Effector memory CD8-positive, alpha-beta T cell (primary cell): ENCODE measurements around the gene MTMR12.
"Not testable (repeated sequence)": the region's sequence is repeated elsewhere in the genome, so short reads cannot be mapped to it uniquely, and the experiment has no call there.

Experiments used
- ATAC-seq: fragments of 150-1000 bp; cut with Tn5 transposase; replicated peaks from 2 replicates; pipeline ENCODE4 v1.10.0; 2021; ENCODE audit warnings: mild to moderate bottlenecking, moderate library complexity
- DNase-seq, 3 experiments: peaks; one replicate each; pipeline ENCODE4 v3.0.0; 2021
- H3K27ac Mint-ChIP-seq, 2 donors: one replicate each; pipeline ENCODE4 v1.8.0; 2022; ENCODE audit warnings: mild to moderate bottlenecking in 2 of 2, mixed read lengths in 2 of 2, moderate library complexity in 2 of 2
- H3K27me3 Mint-ChIP-seq, 2 donors: one replicate each; pipeline ENCODE4 v1.8.0; 2022; ENCODE audit warnings: mixed read lengths in 2 of 2
- H3K36me3 Mint-ChIP-seq: one replicate; pipeline ENCODE4 v1.8.0; 2022; ENCODE audit warnings: mild to moderate bottlenecking, moderate library complexity, mixed read lengths; ENCODE audit not compliant: insufficient read depth
- H3K4me1 Mint-ChIP-seq, 2 donors: one replicate each; pipeline ENCODE4 v1.8.0; 2022; ENCODE audit warnings: low read depth in 2 of 2, mixed read lengths in 2 of 2
- H3K4me3 Mint-ChIP-seq, 2 donors: one replicate each; pipeline ENCODE4 v1.8.0; 2022; ENCODE audit warnings: mild to moderate bottlenecking in 2 of 2, mixed read lengths in 2 of 2, moderate library complexity in 2 of 2
- H3K9me3 Mint-ChIP-seq, 2 donors: one replicate each; pipeline ENCODE4 v1.8.0; 2022; ENCODE audit warnings: mixed read lengths in 2 of 2

The MTMR12 gene

DNA sequence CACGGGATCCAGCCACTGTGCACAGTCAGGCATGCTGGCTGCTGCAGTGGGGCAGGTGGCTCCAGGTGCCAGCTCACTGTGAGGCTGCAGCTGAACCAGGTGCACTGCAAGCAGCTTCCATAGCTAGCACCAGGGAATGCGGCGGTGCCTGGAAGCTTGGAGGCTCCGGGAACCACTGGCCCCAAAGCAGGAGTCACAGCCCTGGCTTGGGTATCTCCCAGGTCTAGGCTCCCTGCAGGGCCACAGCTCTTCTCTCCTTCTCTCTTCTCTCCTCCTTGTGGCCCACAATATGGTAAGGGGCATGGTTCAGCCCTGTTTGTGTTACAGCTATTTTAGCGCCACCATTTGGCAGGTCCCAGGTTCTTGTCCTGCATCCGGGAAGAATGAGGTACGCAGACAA, 6.7 kb upstream of the MTMR12 start:
- no peak for DNase-seq
- Mint-ChIP-seq H3K27ac (no peak overlapping the region), H3K36me3 (peaks cover 4% of the 10 kb centered on the region)

DNA sequence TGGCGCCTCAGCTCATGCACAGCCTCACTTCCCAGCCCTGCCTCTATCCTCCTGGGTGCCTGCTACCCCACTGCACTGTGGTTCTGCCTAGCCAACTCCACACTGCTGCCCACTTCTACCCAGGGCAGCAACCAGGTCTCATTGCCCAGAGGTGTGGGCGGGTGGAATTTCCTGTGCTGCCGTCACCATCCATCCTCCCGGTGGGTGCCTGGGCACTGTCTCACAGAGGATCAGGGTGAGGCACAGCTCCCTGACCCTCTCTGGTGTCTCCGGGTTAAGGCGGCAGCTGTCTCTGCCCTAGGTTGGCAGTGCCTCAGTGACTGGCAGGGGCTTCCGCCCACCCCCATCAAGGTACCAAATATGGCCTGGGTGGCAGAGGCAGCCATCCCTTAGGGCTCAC, 4.3 kb upstream of the MTMR12 start:
- peaks cover 3 to 7% of the 10 kb centered on the region in 2 donors for H3K9me3 Mint-ChIP-seq
- no peak for DNase-seq
- H3K4me1 Mint-ChIP-seq, result peaks cover 1 to 3% of the 10 kb centered on the region in 2 donors
- peaks cover 18% of the 10 kb centered on the region for H3K36me3 Mint-ChIP-seq
- H3K4me3 Mint-ChIP-seq, result no peak overlapping the region
- ATAC-seq, result no peak
- H3K27me3 Mint-ChIP-seq, result no peaks in the 10 kb centered on the region
- no peak overlapping the region for H3K27ac Mint-ChIP-seq

More for the DNA sequence above, 6.7 kb upstream of the MTMR12 start:
- Mint-ChIP-seq H3K9me3 (peaks cover 3 to 7% of the 10 kb centered on the region in 2 donors), H3K27me3 (no peaks in the 10 kb centered on the region), H3K4me3 (no peak overlapping the region), H3K4me1 (no peaks in the 10 kb centered on the region)
- ATAC-seq, result no peak

DNA sequence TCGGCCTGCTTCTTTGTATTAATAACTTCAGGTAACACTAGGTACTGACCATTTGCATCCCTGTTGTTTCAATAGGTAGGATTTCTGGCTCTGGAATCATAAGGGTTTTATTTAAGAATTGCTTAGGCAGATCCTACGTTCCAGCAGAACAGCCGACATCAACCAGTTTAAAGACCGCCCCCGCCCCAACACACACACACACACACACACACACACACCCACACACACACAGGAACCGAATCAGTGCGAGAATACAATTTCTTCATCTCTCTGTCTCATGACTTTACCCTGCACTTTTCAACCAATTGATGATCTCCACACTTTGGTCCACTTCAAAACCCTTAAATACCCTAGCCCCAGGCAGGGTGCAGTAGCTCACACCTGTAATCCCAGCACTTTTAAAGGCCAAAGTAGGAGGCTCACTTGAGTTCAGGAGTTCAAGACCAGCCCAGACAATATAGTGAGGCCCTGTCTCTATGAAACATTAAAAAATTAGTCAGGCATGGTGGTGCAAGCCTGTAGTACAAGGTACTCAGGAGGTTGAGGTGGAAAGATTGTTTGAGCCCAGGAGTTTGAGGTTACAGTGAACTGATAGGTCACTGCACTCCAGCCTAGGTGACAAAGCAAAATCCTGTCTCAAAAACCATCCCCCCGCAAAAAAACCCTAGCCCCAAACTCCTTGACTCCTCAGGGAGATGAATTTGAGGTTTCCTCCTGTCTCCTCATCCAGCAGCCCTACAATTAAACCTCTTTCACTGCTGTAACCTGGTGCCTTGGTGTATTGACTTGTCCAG, 2.7 kb upstream of the MTMR12 start:
- Mint-ChIP-seq H3K27ac (no peak overlapping the region), H3K27me3 (no peaks in the 10 kb centered on the region), H3K9me3 (no peaks in the 10 kb centered on the region), H3K4me3 (no peak overlapping the region), H3K36me3 (peaks cover 18% of the 10 kb centered on the region), H3K4me1 (peaks cover 13 to 14% of the 10 kb centered on the region in 2 donors)
- DNase-seq, result no peak
- no peak for ATAC-seq

DNA sequence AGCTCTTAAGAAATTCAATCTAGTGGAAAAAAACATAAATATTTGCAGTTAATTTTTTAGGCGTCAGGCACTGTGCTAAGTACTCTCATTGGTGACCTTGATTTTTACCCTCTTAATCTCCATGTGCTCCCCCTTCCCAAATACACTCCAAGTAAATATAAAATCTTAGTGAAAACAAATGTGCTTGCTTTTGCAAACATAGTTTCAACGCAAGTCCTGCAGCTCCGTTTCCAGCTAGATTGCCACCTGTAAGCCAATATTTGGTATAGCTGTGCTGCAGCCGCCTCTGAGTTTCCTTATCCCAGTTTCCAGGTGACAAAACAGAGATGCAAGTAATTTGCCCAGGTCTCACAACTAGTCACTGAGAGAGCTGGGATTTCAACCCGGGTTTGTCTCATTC, 1.9 kb upstream of the MTMR12 start:
- ATAC-seq (no peak), DNase-seq (no peak)
- Mint-ChIP-seq H3K36me3 (peaks cover 18% of the 10 kb centered on the region), H3K27ac (no peak overlapping the region), H3K9me3 (no peaks in the 10 kb centered on the region), H3K4me1 (peaks cover 18 to 21% of the 10 kb centered on the region in 2 donors), H3K27me3 (no peaks in the 10 kb centered on the region), H3K4me3 (peak overlapping the region; percentile 27 to 75)

DNA sequence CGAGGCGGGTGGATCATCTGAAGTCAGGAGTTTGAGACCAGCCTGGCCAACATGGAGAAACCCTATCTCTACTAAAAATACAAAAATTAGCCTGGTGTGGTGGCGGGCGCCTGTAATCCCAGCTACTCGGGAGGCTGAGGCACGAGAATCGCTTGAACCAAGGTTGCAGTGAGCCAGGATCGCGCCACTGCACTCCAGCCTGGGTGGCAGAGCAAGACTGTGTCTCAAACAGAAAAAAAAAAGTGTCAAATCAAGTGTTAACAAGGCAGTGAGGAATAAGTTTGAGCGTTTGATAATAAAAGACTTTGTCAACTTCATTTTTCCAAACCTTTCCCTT, 1.4 kb upstream of the MTMR12 start:
- Mint-ChIP-seq H3K36me3 (peaks cover 18% of the 10 kb centered on the region), H3K4me3 (peak overlapping the region; percentile 27 to 75), H3K4me1 (peaks cover 22 to 27% of the 10 kb centered on the region in 2 donors)
- ATAC-seq, DNase-seq, H3K27ac Mint-ChIP-seq, H3K27me3 Mint-ChIP-seq, H3K9me3 Mint-ChIP-seq: not testable (repeated sequence)

DNA sequence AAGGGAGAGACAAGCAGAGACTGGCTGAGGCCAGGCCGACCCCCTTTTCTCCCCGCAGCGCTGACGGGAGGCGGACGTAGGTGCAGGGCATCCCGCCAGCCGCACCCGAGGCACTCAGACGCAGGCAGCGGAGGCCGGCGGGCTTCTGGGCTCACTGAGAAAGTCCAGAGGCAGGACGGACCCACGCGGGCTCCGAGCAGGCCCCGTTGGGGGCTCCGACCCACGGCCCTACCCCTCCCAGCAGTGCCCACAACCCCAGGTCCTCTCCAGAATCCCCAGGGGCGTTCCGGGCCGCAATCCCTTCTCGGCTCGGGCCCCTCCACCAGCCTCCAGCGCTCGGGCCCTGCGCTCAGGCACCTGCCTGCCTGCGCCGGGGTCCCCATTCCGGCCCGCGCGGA, 543 bp downstream of the MTMR12 start:
- DNase-seq, result peak in 2 of 3 experiments; percentile 27 to 31
- peak; percentile 4 for ATAC-seq
- Mint-ChIP-seq H3K4me3 (peak overlapping the region; percentile 75 to 89), H3K9me3 (no peaks in the 10 kb centered on the region), H3K4me1 (peaks cover 32 to 40% of the 10 kb centered on the region in 2 donors), H3K27ac (peak overlapping the region; percentile 75 to 92), H3K36me3 (peaks cover 25% of the 10 kb centered on the region), H3K27me3 (no peaks in the 10 kb centered on the region)

DNA sequence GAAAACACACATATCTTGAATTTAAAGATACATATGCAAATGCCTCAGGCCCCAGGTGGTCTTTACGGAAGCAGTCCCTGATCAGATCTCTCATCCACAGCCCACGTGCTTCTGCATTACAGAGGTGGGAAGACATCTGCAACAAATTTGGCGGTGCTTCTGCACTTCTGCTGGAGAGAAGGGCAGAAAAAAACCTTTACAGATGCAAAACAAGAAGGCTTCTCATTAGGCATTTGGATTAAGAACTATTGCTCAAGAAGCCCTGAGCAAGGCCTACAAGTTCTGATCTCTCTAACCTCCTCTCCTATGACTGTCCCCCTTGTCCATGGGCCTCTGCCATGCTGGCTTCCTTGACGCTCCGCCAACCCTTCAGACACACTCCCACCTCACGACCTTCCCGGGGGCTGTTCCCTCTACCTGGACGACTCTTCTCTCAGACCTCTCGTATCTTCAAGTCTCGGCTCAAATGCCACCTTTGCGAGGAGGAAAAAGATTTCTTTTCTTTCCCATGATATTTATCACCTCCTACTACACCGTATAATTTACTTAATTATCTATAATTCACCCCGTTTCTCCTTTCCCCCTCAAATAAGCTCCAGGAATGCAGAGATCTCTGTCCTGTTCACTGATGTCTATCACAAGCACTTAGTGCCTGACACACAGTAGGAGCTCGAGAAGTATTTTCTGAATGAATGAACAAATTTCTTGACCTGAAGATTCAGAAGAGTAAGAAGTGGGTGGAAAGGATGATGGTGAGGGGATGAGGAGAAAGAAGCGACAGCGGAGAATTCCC, 1.1 kb downstream of the MTMR12 start:
- ATAC-seq (no peak), DNase-seq (no peak)
- Mint-ChIP-seq H3K4me1 (peaks cover 32 to 44% of the 10 kb centered on the region in 2 donors), H3K36me3 (peaks cover 25% of the 10 kb centered on the region), H3K27ac (peak overlapping the region; percentile 75 to 92), H3K4me3 (peak overlapping the region; percentile 75 to 89), H3K9me3 (no peaks in the 10 kb centered on the region), H3K27me3 (no peaks in the 10 kb centered on the region)

DNA sequence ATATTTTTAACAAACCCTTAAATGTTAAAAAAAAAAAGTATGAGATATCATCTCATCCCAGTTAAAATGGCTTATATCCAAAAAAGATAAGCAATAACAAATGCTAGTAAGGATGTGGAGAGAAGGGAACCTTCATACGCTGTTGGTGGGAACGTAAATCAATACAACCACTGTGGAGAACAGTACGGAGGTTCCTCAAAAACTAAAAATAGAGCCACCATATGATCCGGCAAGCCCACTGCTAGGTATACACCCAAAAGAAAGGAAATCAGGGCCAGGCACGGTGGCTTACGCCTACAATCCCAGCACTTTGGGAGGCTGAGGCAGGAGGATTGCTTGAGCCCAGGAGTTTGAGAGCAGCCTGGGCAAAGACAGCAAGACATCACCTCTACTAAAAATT, 3.0 kb downstream of the MTMR12 start:
- ATAC-seq, result no peak
- Mint-ChIP-seq H3K27ac (no peak overlapping the region), H3K4me1 (peaks cover 38 to 55% of the 10 kb centered on the region in 2 donors), H3K9me3 (no peaks in the 10 kb centered on the region), H3K4me3 (peak overlapping the region in 1 of 2 donors; percentile 47), H3K36me3 (peaks cover 29% of the 10 kb centered on the region), H3K27me3 (no peaks in the 10 kb centered on the region)
- no peak for DNase-seq

DNA sequence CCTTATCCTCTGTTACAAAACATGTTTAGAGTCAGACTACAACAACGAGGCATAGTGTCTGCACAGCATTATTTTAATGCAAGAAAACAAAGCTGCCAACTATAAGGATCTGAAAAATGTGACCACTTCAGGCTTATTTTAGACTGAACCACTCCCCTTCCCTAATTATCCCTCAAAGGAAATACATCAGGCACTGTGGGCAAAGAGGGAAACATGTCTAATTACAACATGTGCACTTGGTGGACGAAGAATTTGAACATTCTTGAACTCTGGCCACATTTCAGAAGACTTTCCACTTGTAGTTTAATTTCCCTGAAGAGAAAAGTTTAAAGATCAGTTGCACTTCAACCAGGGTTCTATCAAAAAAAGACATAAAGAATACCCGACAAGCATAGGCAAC, 3.8 kb downstream of the MTMR12 start:
- H3K4me3 Mint-ChIP-seq, result no peak overlapping the region
- H3K27ac Mint-ChIP-seq, result no peak overlapping the region

DNA sequence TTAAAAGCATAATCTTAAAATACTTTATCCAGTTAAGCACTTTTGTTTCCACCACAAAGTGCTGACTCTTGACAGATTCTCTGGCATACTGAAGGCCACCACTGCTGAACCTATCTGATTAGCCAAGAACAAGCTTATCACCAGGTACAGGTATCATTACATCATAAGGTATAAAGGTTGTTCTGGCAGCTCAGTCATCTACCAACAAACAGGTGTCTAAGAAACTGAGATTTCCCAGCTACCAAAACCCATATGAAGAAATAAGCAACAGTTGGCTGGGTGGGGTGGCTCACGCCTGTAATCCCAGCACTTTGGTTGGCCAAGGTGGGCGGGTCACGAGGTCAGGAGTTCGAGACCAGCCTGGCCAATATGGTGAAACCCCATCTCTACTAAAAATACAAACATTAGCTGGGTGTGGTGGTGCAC, 5.0 kb downstream of the MTMR12 start:
- no peak overlapping the region for H3K27ac Mint-ChIP-seq
- H3K9me3 Mint-ChIP-seq, result no peaks in the 10 kb centered on the region
- H3K4me3 Mint-ChIP-seq, result no peak overlapping the region
- H3K27me3 Mint-ChIP-seq, result no peaks in the 10 kb centered on the region
- peaks cover 48 to 73% of the 10 kb centered on the region in 2 donors for H3K4me1 Mint-ChIP-seq
- ATAC-seq (no peak), DNase-seq (no peak)
- peaks cover 14% of the 10 kb centered on the region for H3K36me3 Mint-ChIP-seq

More for the DNA sequence above, 3.8 kb downstream of the MTMR12 start:
- ATAC-seq (no peak), DNase-seq (no peak)
- H3K9me3 Mint-ChIP-seq, result no peaks in the 10 kb centered on the region
- peaks cover 43 to 61% of the 10 kb centered on the region in 2 donors for H3K4me1 Mint-ChIP-seq
- H3K36me3 Mint-ChIP-seq, result peaks cover 25% of the 10 kb centered on the region
- no peaks in the 10 kb centered on the region for H3K27me3 Mint-ChIP-seq

DNA sequence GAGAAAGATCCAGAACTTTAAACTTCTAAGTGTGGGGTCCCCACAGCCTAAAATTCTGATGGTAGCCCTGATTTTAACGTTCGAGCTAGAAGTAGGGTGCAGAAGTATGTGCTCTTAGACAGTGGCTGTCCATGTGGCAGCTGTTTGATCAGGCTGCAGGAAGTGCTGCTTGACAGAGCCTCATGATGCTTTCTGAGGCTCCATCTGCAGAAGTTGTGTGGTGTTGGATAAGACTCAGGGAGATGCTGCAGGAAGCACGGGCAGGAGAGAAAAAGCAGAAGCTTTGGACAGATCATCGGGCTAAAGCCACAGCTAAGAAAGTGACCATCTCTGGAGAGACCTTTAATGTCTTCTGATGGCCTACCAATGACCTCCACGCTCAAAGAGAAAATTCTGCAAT, 8.1 kb downstream of the MTMR12 start:
- DNase-seq (no peak), ATAC-seq (no peak)
- Mint-ChIP-seq H3K9me3 (no peaks in the 10 kb centered on the region), H3K4me3 (no peak overlapping the region), H3K27ac (peak overlapping the region; percentile 20 to 73), H3K36me3 (peaks cover 16% of the 10 kb centered on the region), H3K4me1 (peaks cover 51 to 78% of the 10 kb centered on the region in 2 donors), H3K27me3 (no peaks in the 10 kb centered on the region)

DNA sequence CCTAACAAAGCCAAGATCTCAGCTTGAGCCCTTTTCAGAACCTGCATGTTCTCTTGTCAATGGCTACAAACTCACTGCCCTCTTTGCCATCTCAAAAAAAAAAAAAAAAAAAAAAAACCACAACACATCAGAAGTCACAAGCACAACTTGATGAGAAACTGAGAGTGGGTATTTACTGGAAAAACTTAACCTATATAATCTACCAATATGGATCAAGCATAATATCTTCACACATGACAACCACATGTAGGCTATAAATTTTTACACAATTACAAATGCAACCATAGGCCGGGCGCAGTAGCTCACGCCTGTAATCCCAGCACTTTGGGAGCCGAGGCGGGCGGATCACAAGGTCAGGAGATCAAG, 9.0 kb downstream of the MTMR12 start:
- no peak for DNase-seq
- Mint-ChIP-seq H3K4me3 (no peak overlapping the region), H3K27me3 (no peaks in the 10 kb centered on the region), H3K27ac (peak overlapping the region; percentile 57 to 68), H3K9me3 (no peaks in the 10 kb centered on the region), H3K4me1 (peaks cover 48 to 78% of the 10 kb centered on the region in 2 donors), H3K36me3 (peaks cover 20% of the 10 kb centered on the region)
- ATAC-seq, result no peak

DNA sequence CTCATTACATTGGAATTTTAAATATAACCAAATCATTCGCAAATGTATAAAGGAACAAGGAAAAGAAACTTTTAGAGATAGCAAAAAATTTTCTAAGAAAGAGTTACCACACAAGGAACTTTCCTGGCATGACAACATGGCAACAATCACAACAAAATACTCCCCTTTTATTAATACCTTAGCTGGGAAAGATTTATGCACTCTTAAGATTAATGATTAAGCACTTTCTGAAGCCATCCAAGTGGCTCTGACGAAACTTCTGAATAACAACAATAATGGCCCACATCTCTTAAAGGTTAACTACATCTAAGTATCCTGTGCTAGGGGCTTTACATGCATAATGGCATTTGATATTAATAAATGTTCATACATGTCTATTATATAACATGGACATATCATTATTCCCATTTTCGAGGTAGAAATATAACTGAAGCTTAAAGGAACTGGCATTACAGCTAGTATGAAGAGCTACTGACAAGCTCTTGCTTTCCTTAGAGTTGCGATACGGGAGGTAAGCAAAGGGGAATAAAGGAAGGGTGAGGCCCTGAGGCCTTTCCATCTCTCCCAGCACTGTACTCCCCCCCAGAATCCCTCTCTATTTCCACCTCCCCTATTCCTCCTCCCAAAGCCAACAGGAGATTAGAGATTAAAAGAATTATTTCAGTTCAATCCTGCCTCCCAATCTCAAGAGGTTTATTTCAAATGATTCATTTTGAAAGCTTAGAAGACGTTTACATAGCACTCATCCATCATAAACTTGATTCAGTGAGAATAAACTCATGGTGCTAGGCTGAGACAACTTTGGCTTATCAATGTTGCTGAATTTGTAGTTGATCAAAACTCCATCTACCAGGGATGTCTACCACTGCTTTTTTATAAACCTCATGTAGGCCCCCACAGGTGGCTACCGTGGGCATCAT, 9.6 kb downstream of the MTMR12 start:
- Mint-ChIP-seq H3K4me3 (no peak overlapping the region), H3K27ac (peak overlapping the region in 1 of 2 donors; percentile 68), H3K27me3 (no peaks in the 10 kb centered on the region), H3K36me3 (peaks cover 23% of the 10 kb centered on the region), H3K9me3 (no peaks in the 10 kb centered on the region), H3K4me1 (peaks cover 47 to 83% of the 10 kb centered on the region in 2 donors)
- no peak for DNase-seq
- ATAC-seq, result no peak
